Neural progenitor cell (in vitro differentiated cells): Measurements from ENCODE around the gene IPO13. TPM values are rescaled to one million over a fixed set of nuclear protein-coding genes. Genes with fewer than 3 reads are reported as not detected.

ENCODE experiments used
- DNase-seq: peaks from one replicate; pipeline ENCODE4 v3.0.0-alpha.2; 2016; ENCODE audit warnings: low spot score
- H2AFZ ChIP-seq: fragments of 200-600 bp; sonication (generic); replicated peaks from 2 replicates; pipeline ENCODE4 v1.6.1; 2016; ENCODE audit warnings: antibody characterized with exemption
- H3F3A ChIP-seq: fragments of 200-600 bp; sonication (generic); 2 replicates; pipeline ENCODE4 v1.6.1; 2016; ENCODE audit warnings: antibody characterized with exemption, low read depth
- H3K27ac ChIP-seq: fragments of 200-600 bp; sonication (generic); 2 replicates; pipeline ENCODE4 v1.5.1; 2016; ENCODE audit warnings: mild to moderate bottlenecking
- H3K27me3 ChIP-seq: fragments of 200-600 bp; sonication (generic); 2 replicates; pipeline ENCODE4 v1.6.1; 2016; ENCODE audit warnings: mild to moderate bottlenecking, moderate library complexity
- H3K36me3 ChIP-seq: fragments of 200-600 bp; sonication (generic); 2 replicates; pipeline ENCODE4 v1.5.1; 2016
- H3K4me1 ChIP-seq: fragments of 200-600 bp; sonication (generic); 2 replicates; pipeline ENCODE4 v1.6.1; 2016; ENCODE audit warnings: mixed run types
- H3K4me2 ChIP-seq: fragments of 200-600 bp; sonication (generic); 2 replicates; pipeline ENCODE4 v1.6.1; 2016
- H3K4me3 ChIP-seq: fragments of 200-600 bp; sonication (generic); 2 replicates; pipeline ENCODE4 v1.5.1; 2016
- H3K79me2 ChIP-seq: fragments of 200-600 bp; sonication (generic); 2 replicates; pipeline ENCODE4 v1.6.1; 2016; ENCODE audit warnings: low read depth
- H3K9ac ChIP-seq: fragments of 200-600 bp; sonication (generic); 2 replicates; pipeline ENCODE4 v1.6.1; 2016
- H3K9me3 ChIP-seq: fragments of 200-600 bp; sonication (generic); 2 replicates; pipeline ENCODE4 v1.5.1; 2016; ENCODE audit warnings: low read depth
- H4K20me1 ChIP-seq: fragments of 200-600 bp; sonication (generic); 2 replicates; pipeline ENCODE4 v1.6.1; 2016; ENCODE audit warnings: low read depth
- H3K27ac Mint-ChIP-seq: 3 replicates; pipeline ENCODE4 v1.8.0; 2021; ENCODE audit warnings: mixed read lengths
- H3K27me3 Mint-ChIP-seq: 2 replicates; pipeline ENCODE4 v1.8.0; 2022; ENCODE audit warnings: low read depth, mild to moderate bottlenecking, inconsistent platforms, moderate library complexity, mixed read lengths; ENCODE audit not compliant: insufficient read depth
- H3K36me3 Mint-ChIP-seq: 3 replicates; pipeline ENCODE4 v1.8.0; 2021; ENCODE audit warnings: mixed read lengths
- H3K4me1 Mint-ChIP-seq: 3 replicates; pipeline ENCODE4 v1.8.0; 2021; ENCODE audit warnings: mixed read lengths
- H3K4me3 Mint-ChIP-seq: 3 replicates; pipeline ENCODE4 v1.8.0; 2021; ENCODE audit warnings: mild to moderate bottlenecking, moderate library complexity, mixed read lengths
- H3K9me3 Mint-ChIP-seq: 3 replicates; pipeline ENCODE4 v1.8.0; 2020; ENCODE audit warnings: mixed read lengths
- CTCF ChIP-seq: fragments of 200-600 bp; sonication (generic); IDR thresholded peaks from 2 replicates; pipeline ENCODE4 v1.5.1; 2017; ENCODE audit warnings: antibody characterized with exemption, mild to moderate bottlenecking
- EZH2 ChIP-seq: fragments of 200-600 bp; sonication (generic); IDR thresholded peaks from 2 replicates; pipeline ENCODE4 v1.6.1; 2017; ENCODE audit warnings: antibody characterized with exemption, mild to moderate bottlenecking, moderate library complexity
- EZH2phosphoT487 ChIP-seq: fragments of 200-600 bp; sonication (generic); IDR thresholded peaks from 2 replicates; pipeline ENCODE4 v1.6.1; 2017; ENCODE audit warnings: antibody characterized with exemption
- total RNA-seq: library from RNA; depleted of rRNA; stranded (reverse); fragments of >200 nt; gene quantifications from 2 replicates; pipeline ENCODE4 v1.2.3, GENCODE V29; 2015; ENCODE audit warnings: low replicate concordance

IPO13 gene
- total RNA-seq, 1 donor from 2014 or later: 7.2 TPM

- no peak for DNase-seq
- Histone ChIP-seq H3K79me2 (no peaks in the 10 kb centered on the region), H3K27ac (no peak overlapping the region), H3K9me3 (no peaks in the 10 kb centered on the region), H3K4me1 (no peaks in the 10 kb centered on the region), H3F3A (no peaks in the 10 kb centered on the region), H3K36me3 (no peaks in the 10 kb centered on the region), H3K27me3 (no peaks in the 10 kb centered on the region), H2AFZ (no peak overlapping the region), H3K4me3 (no peak overlapping the region), H4K20me1 (no peaks in the 10 kb centered on the region), H3K9ac (no peak overlapping the region), H3K4me2 (no peak overlapping the region)
- Mint-ChIP-seq H3K9me3 (no peaks in the 10 kb centered on the region), H3K27ac (no peak overlapping the region), H3K36me3 (peaks cover 15% of the 10 kb centered on the region), H3K4me3 (no peak overlapping the region), H3K4me1 (no peaks in the 10 kb centered on the region), H3K27me3 (no peaks in the 10 kb centered on the region)
- no peak for TF ChIP-seq CTCF
- TF ChIP-seq EZH2phosphoT487: no peak
- TF ChIP-seq EZH2: no peak
These were observed 14.0 kb downstream of the IPO13 start for GRCh38 chr1:43960798-43961197.

DNA sequence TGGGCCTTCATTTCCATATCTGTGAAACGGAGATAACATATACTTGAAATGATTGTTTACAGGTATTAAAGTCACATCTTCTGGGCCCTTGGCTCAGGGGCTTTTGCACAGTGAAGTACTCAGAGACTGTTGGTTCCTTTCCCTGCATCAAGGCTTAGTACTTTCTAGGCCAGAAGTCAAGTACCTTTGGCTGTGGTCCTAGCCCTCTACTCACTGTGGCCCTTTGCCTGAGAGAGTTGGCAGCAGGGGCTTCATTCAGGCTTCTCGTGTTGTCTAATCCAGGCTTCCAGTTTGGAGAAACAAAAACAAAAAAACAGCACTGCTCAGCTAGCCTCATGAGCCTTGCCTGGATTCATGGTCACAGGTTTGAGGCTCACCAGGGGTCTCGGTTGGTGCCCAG is 14.9 kb downstream of the IPO13 start:
- Mint-ChIP-seq H3K9me3 (no peaks in the 10 kb centered on the region), H3K4me1 (no peaks in the 10 kb centered on the region), H3K36me3 (peaks cover 15% of the 10 kb centered on the region), H3K27ac (no peak overlapping the region), H3K27me3 (no peaks in the 10 kb centered on the region), H3K4me3 (no peak overlapping the region)
- no peak overlapping the region for H3K27ac ChIP-seq
- TF ChIP-seq CTCF: no peak
- TF ChIP-seq EZH2phosphoT487: no peak
- no peak for TF ChIP-seq EZH2
- no peak overlapping the region for H3K4me2 ChIP-seq
- DNase-seq: no peak
- no peak overlapping the region for H2AFZ ChIP-seq
- H3K27me3 ChIP-seq: no peaks in the 10 kb centered on the region
- H3K79me2 ChIP-seq: no peaks in the 10 kb centered on the region
- no peaks in the 10 kb centered on the region for H4K20me1 ChIP-seq
- no peaks in the 10 kb centered on the region for H3K36me3 ChIP-seq
- no peak overlapping the region for H3K4me3 ChIP-seq
- H3K4me1 ChIP-seq: no peaks in the 10 kb centered on the region
- no peak overlapping the region for H3K9ac ChIP-seq
- no peaks in the 10 kb centered on the region for H3K9me3 ChIP-seq
- H3F3A ChIP-seq: no peaks in the 10 kb centered on the region

GRCh38 chr1:43962324-43962723 is 15.6 kb downstream of the IPO13 start:
- no peaks in the 10 kb centered on the region for H3K27me3 Mint-ChIP-seq
- TF ChIP-seq EZH2: no peak
- TF ChIP-seq CTCF: no peak
- TF ChIP-seq EZH2phosphoT487: no peak
- DNase-seq: no peak
- Histone ChIP-seq H4K20me1 (no peaks in the 10 kb centered on the region), H3K27me3 (no peaks in the 10 kb centered on the region), H3K4me2 (no peak overlapping the region), H3F3A (no peaks in the 10 kb centered on the region), H3K27ac (no peak overlapping the region), H2AFZ (no peak overlapping the region), H3K4me1 (no peaks in the 10 kb centered on the region), H3K79me2 (no peaks in the 10 kb centered on the region), H3K9me3 (no peaks in the 10 kb centered on the region), H3K36me3 (no peaks in the 10 kb centered on the region), H3K4me3 (no peak overlapping the region), H3K9ac (no peak overlapping the region)
- H3K4me1 Mint-ChIP-seq: no peaks in the 10 kb centered on the region
- H3K27ac Mint-ChIP-seq: no peak overlapping the region
- H3K36me3 Mint-ChIP-seq: peaks cover 9% of the 10 kb centered on the region
- no peaks in the 10 kb centered on the region for H3K9me3 Mint-ChIP-seq
- no peak overlapping the region for H3K4me3 Mint-ChIP-seq

GRCh38 chr1:43963006-43963405 is 16.3 kb downstream of the IPO13 start:
- no peaks in the 10 kb centered on the region for H3K27me3 Mint-ChIP-seq
- Histone ChIP-seq H4K20me1 (no peaks in the 10 kb centered on the region), H3K4me2 (no peak overlapping the region), H3K27me3 (no peaks in the 10 kb centered on the region), H3K4me3 (no peak overlapping the region), H3K4me1 (no peaks in the 10 kb centered on the region), H3K79me2 (no peaks in the 10 kb centered on the region), H3K36me3 (no peaks in the 10 kb centered on the region), H3K27ac (no peak overlapping the region), H3K9ac (no peak overlapping the region), H2AFZ (no peak overlapping the region), H3F3A (no peaks in the 10 kb centered on the region), H3K9me3 (no peaks in the 10 kb centered on the region)
- peaks cover 12% of the 10 kb centered on the region for H3K36me3 Mint-ChIP-seq
- TF ChIP-seq EZH2 (no peak), EZH2phosphoT487 (no peak), CTCF (no peak)
- no peak overlapping the region for H3K27ac Mint-ChIP-seq
- H3K4me3 Mint-ChIP-seq: no peak overlapping the region
- H3K4me1 Mint-ChIP-seq: no peaks in the 10 kb centered on the region
- H3K9me3 Mint-ChIP-seq: no peaks in the 10 kb centered on the region
- DNase-seq: no peak
